ENCODE data around the gene MPIG6B. TPM values are rescaled to one million over a fixed set of nuclear protein-coding genes. Genes with fewer than 3 reads are reported as not detected.

Gene MPIG6B
- polyA plus RNA-seq, 3 donors: 0.09 to 0.75 (median 0.68) TPM

DNA sequence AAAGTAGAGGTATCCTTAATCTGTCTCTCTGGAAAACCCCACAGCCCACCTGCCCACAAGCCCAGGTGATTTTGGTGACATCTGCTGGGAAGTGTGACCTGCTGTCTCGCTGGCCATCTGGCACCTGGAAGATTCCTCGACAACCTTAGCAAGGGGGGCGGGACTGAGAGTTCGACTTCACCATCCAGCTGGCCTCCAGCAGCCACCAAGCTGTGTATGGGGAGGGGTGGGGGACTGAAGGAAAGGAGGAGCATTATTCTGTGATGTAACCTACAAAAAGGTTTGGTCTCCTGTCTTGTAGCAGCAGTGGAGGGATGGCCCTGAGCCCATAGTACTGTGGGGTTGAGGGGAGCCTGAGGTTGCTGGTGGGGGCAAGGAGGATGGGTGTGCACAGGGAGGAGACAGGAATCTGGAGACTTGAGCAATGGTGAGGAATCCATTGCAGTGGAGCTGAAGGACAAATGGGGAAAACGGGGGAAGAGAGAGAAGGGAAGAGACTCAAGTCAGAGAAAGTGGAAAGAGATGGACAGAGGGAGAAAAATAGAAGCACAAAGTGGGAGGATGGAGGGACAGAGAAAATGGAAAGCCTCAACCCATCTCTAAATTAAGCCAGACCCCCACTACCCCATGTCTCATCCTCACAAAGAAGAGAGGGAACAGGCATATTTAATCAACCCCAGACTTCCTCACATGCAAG, 12.5 kb upstream of the MPIG6B start:
- H3K36me3 ChIP-seq (replicated peaks in 1 of 2; ENCODE audit: control insufficient read depth in 1 of 2, insufficient read depth in 2 of 2, low read length in 2 of 2): no peaks in the 10 kb centered on the region
- DNase-seq: no peak
- H3K36me3 Mint-ChIP-seq: no peaks in the 10 kb centered on the region
- H3K27me3 Mint-ChIP-seq (ENCODE audit: low read depth in 3 of 3): peaks cover 0 to 9% (median 1%) of the 10 kb centered on the region in 3 donors
- H3K9me3 Mint-ChIP-seq: peaks cover 0 to 2% (median 0%) of the 10 kb centered on the region in 7 donors
- no peaks in the 10 kb centered on the region for H3K79me2 ChIP-seq (ENCODE audit: insufficient read depth, low read length)
- H3K9ac ChIP-seq (ENCODE audit: insufficient read depth, low read length, poor library complexity, severe bottlenecking): no peak overlapping the region
- peak overlapping the region in 1 of 3 experiments; percentile 46 for H3K4me3 ChIP-seq (replicated peaks in 1 of 3; ENCODE audit: low read depth in 2 of 3, low read length in 3 of 3)
- H3K4me1 ChIP-seq (ENCODE audit: control insufficient read depth in 1 of 2, insufficient read depth in 2 of 2, low read length in 2 of 2): peaks cover 21 to 27% of the 10 kb centered on the region in 2 donors
- H4K20me1 ChIP-seq (ENCODE audit: insufficient read depth, low read length): no peaks in the 10 kb centered on the region
- peak overlapping the region in 1 of 2 donors; percentile 32 for H3K27ac ChIP-seq (ENCODE audit: low read depth in 1 of 2, low read length in 2 of 2)
- TF ChIP-seq, protein P1, sequence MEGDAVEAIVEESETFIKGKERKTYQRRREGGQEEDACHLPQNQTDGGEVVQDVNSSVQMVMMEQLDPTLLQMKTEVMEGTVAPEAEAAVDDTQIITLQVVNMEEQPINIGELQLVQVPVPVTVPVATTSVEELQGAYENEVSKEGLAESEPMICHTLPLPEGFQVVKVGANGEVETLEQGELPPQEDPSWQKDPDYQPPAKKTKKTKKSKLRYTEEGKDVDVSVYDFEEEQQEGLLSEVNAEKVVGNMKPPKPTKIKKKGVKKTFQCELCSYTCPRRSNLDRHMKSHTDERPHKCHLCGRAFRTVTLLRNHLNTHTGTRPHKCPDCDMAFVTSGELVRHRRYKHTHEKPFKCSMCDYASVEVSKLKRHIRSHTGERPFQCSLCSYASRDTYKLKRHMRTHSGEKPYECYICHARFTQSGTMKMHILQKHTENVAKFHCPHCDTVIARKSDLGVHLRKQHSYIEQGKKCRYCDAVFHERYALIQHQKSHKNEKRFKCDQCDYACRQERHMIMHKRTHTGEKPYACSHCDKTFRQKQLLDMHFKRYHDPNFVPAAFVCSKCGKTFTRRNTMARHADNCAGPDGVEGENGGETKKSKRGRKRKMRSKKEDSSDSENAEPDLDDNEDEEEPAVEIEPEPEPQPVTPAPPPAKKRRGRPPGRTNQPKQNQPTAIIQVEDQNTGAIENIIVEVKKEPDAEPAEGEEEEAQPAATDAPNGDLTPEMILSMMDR (IDR thresholded peaks at IDR 0.05): no peak
- no peaks in the 10 kb centered on the region for H3K9me3 ChIP-seq (replicated peaks in 1 of 2; ENCODE audit: control insufficient read depth in 1 of 2, insufficient read depth in 1 of 2, low read length in 2 of 2)
- H3K4me1 Mint-ChIP-seq: peaks cover 28% of the 10 kb centered on the region
- H3K4me3 Mint-ChIP-seq: peak overlapping the region; percentile 59 to 80
- H3K4me2 ChIP-seq (replicated peaks; ENCODE audit: extremely low read depth, low read length, poor library complexity, severe bottlenecking): peak overlapping the region; percentile 49
- peak overlapping the region in 6 of 7 donors; percentile 28 to 79 (median 58) for H3K27ac Mint-ChIP-seq
- H2AFZ ChIP-seq (ENCODE audit: insufficient read depth, low read depth, low read length, poor library complexity, severe bottlenecking): peak overlapping the region; percentile 56
- intact Hi-C loops (cut with micrococcal nuclease): no loop called here
- no peaks in the 10 kb centered on the region for H3K27me3 ChIP-seq (ENCODE audit: control insufficient read depth in 2 of 2, insufficient read depth in 2 of 2, low read length in 2 of 2)
- WGBS (ENCODE audit: insufficient coverage): 87% methylated on average over 4 of the region's 5 CpGs

DNA sequence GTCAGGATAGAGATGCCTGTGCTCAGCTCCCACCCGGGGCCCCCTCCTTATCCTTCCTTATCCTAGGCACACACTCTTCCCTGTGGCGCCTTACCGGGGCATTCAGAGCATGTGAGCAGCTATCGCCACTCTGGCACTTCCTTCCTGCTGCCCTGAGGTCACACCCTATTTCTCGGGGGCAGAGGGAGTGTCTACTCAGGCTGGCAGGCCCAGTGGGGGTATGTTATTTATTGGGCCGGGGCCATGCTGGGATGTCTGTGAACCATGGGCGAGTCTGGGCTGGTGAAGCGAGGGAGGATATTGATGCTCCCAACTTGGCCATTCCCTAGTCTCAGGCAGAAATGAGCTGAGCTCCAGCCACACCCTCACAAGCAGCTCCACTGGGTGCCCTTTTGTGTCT, 11.9 kb upstream of the MPIG6B start:
- Histone ChIP-seq H3K9ac (ENCODE audit: insufficient read depth, low read length, poor library complexity, severe bottlenecking) (peak overlapping the region; percentile 5), H3K9me3 (replicated peaks in 1 of 2; ENCODE audit: control insufficient read depth in 1 of 2, insufficient read depth in 1 of 2, low read length in 2 of 2) (no peaks in the 10 kb centered on the region), H3K4me2 (replicated peaks; ENCODE audit: extremely low read depth, low read length, poor library complexity, severe bottlenecking) (peak overlapping the region; percentile 49), H3K27ac (ENCODE audit: low read depth in 1 of 2, low read length in 2 of 2) (peak overlapping the region in 1 of 2 donors; percentile 32), H3K79me2 (ENCODE audit: insufficient read depth, low read length) (no peaks in the 10 kb centered on the region), H3K4me1 (ENCODE audit: control insufficient read depth in 1 of 2, insufficient read depth in 2 of 2, low read length in 2 of 2) (peaks cover 21 to 27% of the 10 kb centered on the region in 2 donors), H4K20me1 (ENCODE audit: insufficient read depth, low read length) (no peaks in the 10 kb centered on the region), H3K36me3 (replicated peaks in 1 of 2; ENCODE audit: control insufficient read depth in 1 of 2, insufficient read depth in 2 of 2, low read length in 2 of 2) (no peaks in the 10 kb centered on the region), H3K27me3 (ENCODE audit: control insufficient read depth in 2 of 2, insufficient read depth in 2 of 2, low read length in 2 of 2) (no peaks in the 10 kb centered on the region), H2AFZ (ENCODE audit: insufficient read depth, low read depth, low read length, poor library complexity, severe bottlenecking) (peak overlapping the region; percentile 56), H3K4me3 (replicated peaks in 1 of 3; ENCODE audit: low read depth in 2 of 3, low read length in 3 of 3) (peak overlapping the region in 1 of 3 experiments; percentile 46)
- Mint-ChIP-seq H3K27ac (peak overlapping the region in 4 of 7 donors; percentile 52 to 79 (median 68)), H3K4me1 (peaks cover 28% of the 10 kb centered on the region), H3K4me3 (peak overlapping the region; percentile 59 to 80), H3K36me3 (no peaks in the 10 kb centered on the region), H3K27me3 (ENCODE audit: low read depth in 3 of 3) (peaks cover 0 to 9% (median 1%) of the 10 kb centered on the region in 3 donors), H3K9me3 (peaks cover 0 to 2% (median 0%) of the 10 kb centered on the region in 7 donors)
- TF ChIP-seq, protein P1 (IDR thresholded peaks at IDR 0.05): no peak
- WGBS (ENCODE audit: insufficient coverage): 83% methylated on average over 1 of the region's 8 CpGs
- intact Hi-C loops (cut with micrococcal nuclease): no loop called here
- DNase-seq: peak in 2 of 3 donors; percentile 41 to 54
